Right lobe of liver (tissue), 6 donors: Measurements from ENCODE around the gene AR. TPM values are rescaled to one million over a fixed set of nuclear protein-coding genes. Genes with fewer than 3 reads are reported as not detected.

ENCODE experiments used
- ATAC-seq, 4 donors: fragments of 200-7000 bp; cut with Tn5 transposase; one replicate each; pipeline ENCODE4 v1.9.1; 2020; ENCODE audit warnings: mild to moderate bottlenecking in 4 of 4, moderate library complexity in 4 of 4
- DNase-seq, 3 donors: peaks; one replicate each; pipeline ENCODE4 v3.0.0-alpha.2; 2020
- H3K27ac ChIP-seq, 3 donors: fragments of 200-600 bp; one replicate each; pipeline ENCODE4 v1.8.0; 2022
- H3K27me3 ChIP-seq, 2 donors: fragments of 200-600 bp; one replicate each; pipeline ENCODE4 v1.8.0; 2022
- H3K36me3 ChIP-seq, 4 donors: fragments of 200-600 bp; sonication (generic) in 1 of 4; one replicate each; pipeline versions ENCODE4 v1.5.1 to v1.8.0; 2017 to 2022; ENCODE audit warnings: control low read depth in 1 of 4
- H3K4me1 ChIP-seq, 4 donors: fragments of 200-600 bp; sonication (generic) in 1 of 4; one replicate each; pipeline versions ENCODE4 v1.5.1 to v1.8.0; 2017 to 2022; ENCODE audit warnings: control low read depth in 1 of 4
- H3K4me3 ChIP-seq, 3 donors: fragments of 200-600 bp; one replicate each; pipeline ENCODE4 v1.8.0; 2022
- H3K9me3 ChIP-seq, 4 donors: fragments of 200-600 bp; sonication (generic) in 1 of 4; one replicate each; pipeline versions ENCODE4 v1.5.1 to v1.8.0; 2017 to 2022; ENCODE audit warnings: control low read depth in 1 of 4
- CTCF ChIP-seq, 4 donors: fragments of 200-600 bp in 3 of 4; fragments of 450-650 bp in 1 of 4; IDR thresholded peaks; one replicate each; pipeline versions ENCODE4 v1.5.1 to v1.8.0; 2016 to 2022; ENCODE audit warnings: antibody characterized with exemption in 4 of 4, mild to moderate bottlenecking in 2 of 4
- POLR2A ChIP-seq: fragments of 450-650 bp; IDR thresholded peaks from one replicate; pipeline ENCODE4 v1.6.1; 2017; ENCODE audit warnings: antibody characterized with exemption, mild to moderate bottlenecking
- WGBS: methylation state at CpG from one replicate; pipeline ENCODE4 v1.1.6; 2018; ENCODE audit warnings: low coverage, low lambda C conversion rate; ENCODE audit not compliant: insufficient coverage; ENCODE audit errors: missing lambda C conversion rate; 5-methylcytosine and 5-hydroxymethylcytosine counted together
- intact Hi-C, 2 donors: fragments of 100-400 bp; cut with DNase I; formaldehyde crosslinking; loops; one replicate each; pipeline versions ENCODE4 v1.11.2 to v1.14.1; 2022
- total RNA-seq, 6 experiments: library from RNA; depleted of rRNA in 2 of 6; stranded (reverse); fragments of >200 nt in 2 of 6; fragmentation: NEBNext Ultra II Directional in 3 of 6; extraction: Animal tissue kit (Norgen Biotek cat#: 25700) in 3 of 6; gene quantifications; one replicate each; pipeline versions ENCODE4 v1.1.0 to v1.2.4, GENCODE V29; 2016 to 2023
- donor health status: DM: no; HTN: yes; CAD: no.
- donor health status: DM: no; HTN: no; CAD: no.
- donor health status: DM: no; HTN: no; CAD: no.
- donor health status: DM: no; HTN: yes; CAD: no.
- donor health status: DM: no; HTN: yes; CAD: no.

The AR gene
- total RNA-seq, 6 experiments from 2014 or later: 18.5 to 77.5 (median 47.3) TPM

DNA sequence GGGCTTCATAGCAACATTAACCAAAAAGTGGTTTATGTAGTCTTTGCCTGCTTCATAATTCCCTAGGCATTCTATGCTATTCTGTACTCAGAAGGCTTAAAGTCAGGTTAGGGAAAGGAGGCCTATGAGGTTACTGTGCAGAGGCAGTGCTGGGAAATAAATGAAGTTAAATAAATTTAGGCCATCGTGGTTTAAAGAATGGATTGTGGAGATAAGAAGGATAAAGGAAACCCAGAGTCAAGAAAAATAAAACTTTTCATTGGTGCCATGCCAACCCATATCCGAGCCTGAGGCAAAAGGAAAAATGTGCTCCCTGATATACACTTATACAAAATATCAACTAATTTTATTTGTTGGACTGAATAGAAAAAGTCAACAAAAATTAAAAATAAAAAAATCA is 70.2 kb downstream of the AR start:
- 30% methylated on average over 2 of the region's 2 CpGs for WGBS
- no peaks in the 10 kb centered on the region for H3K27me3 ChIP-seq
- no peak for ATAC-seq
- no peak overlapping the region for H3K4me3 ChIP-seq
- no peaks in the 10 kb centered on the region for H3K9me3 ChIP-seq
- no peaks in the 10 kb centered on the region for H3K36me3 ChIP-seq
- no peak for TF ChIP-seq CTCF (IDR thresholded peaks at IDR 0.05)
- no peak for TF ChIP-seq POLR2A
- no peaks in the 10 kb centered on the region for H3K4me1 ChIP-seq
- no peak overlapping the region for H3K27ac ChIP-seq
- DNase-seq: no peak
- intact Hi-C loops: no loop called here

DNA sequence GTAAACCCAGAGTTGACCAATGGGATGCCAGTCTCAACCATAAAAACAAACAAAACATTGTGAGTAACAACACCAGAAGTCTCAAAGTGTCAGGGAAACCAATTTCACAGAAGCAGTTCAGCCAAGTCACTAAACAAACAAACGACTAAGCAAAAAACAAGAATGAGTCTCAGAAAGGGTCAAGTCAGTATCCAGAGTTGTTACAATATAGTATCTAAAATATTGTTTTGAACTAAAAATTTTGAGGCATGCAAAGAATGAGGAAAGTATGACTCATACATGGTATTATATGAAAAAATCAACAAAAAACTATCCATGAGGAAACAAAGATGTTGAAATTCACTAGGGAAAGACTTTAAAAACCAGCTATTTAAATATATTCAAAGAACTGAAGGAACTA is 70.6 kb downstream of the AR start:
- no peak for DNase-seq
- Histone ChIP-seq H3K4me3 (no peak overlapping the region), H3K36me3 (no peaks in the 10 kb centered on the region), H3K4me1 (no peaks in the 10 kb centered on the region), H3K27me3 (no peaks in the 10 kb centered on the region), H3K9me3 (no peaks in the 10 kb centered on the region), H3K27ac (no peak overlapping the region)
- TF ChIP-seq CTCF (IDR thresholded peaks at IDR 0.05) (no peak), POLR2A (no peak)
- ATAC-seq: peak in 1 of 4 donors; percentile 25
- WGBS: 22% methylated on average over 1 of the region's 1 CpG
- intact Hi-C loops: no loop called here

GRCh38 chrX:67619253-67619652 is 75.4 kb downstream of the AR start:
- no peak for TF ChIP-seq CTCF (IDR thresholded peaks at IDR 0.05)
- TF ChIP-seq POLR2A: no peak
- Histone ChIP-seq H3K9me3 (no peaks in the 10 kb centered on the region), H3K27me3 (peaks cover 0 to 3% of the 10 kb centered on the region in 2 donors), H3K4me1 (no peaks in the 10 kb centered on the region), H3K4me3 (no peak overlapping the region), H3K36me3 (no peaks in the 10 kb centered on the region), H3K27ac (no peak overlapping the region)
- ATAC-seq: peak in 1 of 4 donors; percentile 88
- 42% methylated on average over 1 of the region's 1 CpG for WGBS
- DNase-seq: no peak
- intact Hi-C loops: no loop called here

- TF ChIP-seq POLR2A: no peak
- no peak for TF ChIP-seq CTCF (IDR thresholded peaks at IDR 0.05)
- Histone ChIP-seq H3K4me1 (no peaks in the 10 kb centered on the region), H3K36me3 (no peaks in the 10 kb centered on the region), H3K27me3 (peaks cover 0 to 3% of the 10 kb centered on the region in 2 donors), H3K27ac (no peak overlapping the region), H3K4me3 (no peak overlapping the region), H3K9me3 (no peaks in the 10 kb centered on the region)
- DNase-seq (no peak), ATAC-seq (no peak)
- WGBS: 50% methylated on average over 2 of the region's 2 CpGs
- intact Hi-C loops: no loop called here
These were observed 78.3 kb downstream of the AR start for GRCh38 chrX:67622053-67622585.

DNA sequence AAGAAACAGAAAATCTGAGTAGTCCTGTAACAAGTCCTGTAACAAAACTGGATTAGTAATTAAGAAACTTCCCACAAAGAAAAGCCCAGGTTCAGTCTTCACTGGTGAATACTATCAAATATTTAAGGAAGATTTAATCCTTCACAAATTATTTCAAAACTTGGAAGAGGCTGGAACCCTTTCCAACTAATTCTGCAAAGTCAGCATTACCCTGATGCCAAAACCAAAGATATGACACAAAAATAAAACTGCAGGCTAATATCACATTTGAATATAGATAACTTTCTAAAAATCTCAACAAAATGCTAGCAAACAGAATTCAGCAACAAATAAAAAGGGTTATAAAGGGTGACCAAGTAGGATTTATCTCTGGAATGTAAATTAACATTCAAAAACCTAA is 80.5 kb downstream of the AR start:
- ATAC-seq (no peak), DNase-seq (no peak)
- Histone ChIP-seq H3K36me3 (no peaks in the 10 kb centered on the region), H3K27me3 (peaks cover 0 to 3% of the 10 kb centered on the region in 2 donors), H3K27ac (no peak overlapping the region), H3K4me1 (no peaks in the 10 kb centered on the region), H3K9me3 (no peaks in the 10 kb centered on the region), H3K4me3 (no peak overlapping the region)
- intact Hi-C loops: no loop called here
- TF ChIP-seq POLR2A (no peak), CTCF (IDR thresholded peaks at IDR 0.05) (no peak)
